NCI-H2227 (cell line): ENCODE measurements around the gene DYRK2.

Experiments
- DNase-seq: peaks from one replicate; lab custom pipeline; 2025; ENCODE audit not compliant: unreplicated experiment; lab: John Stamatoyannopoulos, UW

The DYRK2 gene

DNA sequence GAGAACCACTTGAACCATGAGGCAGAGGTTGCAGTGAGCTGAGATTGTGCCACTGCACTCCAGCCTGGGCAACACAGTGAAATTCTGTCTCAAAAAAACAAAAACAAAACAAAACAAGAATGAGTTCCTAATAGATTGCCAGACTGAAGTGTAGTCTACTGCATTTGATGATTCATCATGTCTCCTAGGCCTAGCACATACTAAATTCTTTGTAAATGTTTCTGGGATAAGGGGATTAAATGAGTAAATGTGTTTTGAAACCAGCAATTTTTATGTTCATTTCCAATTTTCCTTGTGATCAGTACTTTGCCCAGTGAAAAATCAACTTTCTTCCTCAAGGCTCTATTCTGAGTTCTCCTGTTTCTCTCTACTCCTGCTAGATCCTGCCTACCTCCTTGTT lies 2.9 kb upstream of the DYRK2 start:
- no peak for DNase-seq

- no peak for DNase-seq
These were observed 1.8 kb upstream of the DYRK2 start for GRCh38 chr12:67646775-67647174.

- DNase-seq: peak; percentile 35
These were observed 1.3 kb upstream of the DYRK2 start for GRCh38 chr12:67647181-67647798.

DNA sequence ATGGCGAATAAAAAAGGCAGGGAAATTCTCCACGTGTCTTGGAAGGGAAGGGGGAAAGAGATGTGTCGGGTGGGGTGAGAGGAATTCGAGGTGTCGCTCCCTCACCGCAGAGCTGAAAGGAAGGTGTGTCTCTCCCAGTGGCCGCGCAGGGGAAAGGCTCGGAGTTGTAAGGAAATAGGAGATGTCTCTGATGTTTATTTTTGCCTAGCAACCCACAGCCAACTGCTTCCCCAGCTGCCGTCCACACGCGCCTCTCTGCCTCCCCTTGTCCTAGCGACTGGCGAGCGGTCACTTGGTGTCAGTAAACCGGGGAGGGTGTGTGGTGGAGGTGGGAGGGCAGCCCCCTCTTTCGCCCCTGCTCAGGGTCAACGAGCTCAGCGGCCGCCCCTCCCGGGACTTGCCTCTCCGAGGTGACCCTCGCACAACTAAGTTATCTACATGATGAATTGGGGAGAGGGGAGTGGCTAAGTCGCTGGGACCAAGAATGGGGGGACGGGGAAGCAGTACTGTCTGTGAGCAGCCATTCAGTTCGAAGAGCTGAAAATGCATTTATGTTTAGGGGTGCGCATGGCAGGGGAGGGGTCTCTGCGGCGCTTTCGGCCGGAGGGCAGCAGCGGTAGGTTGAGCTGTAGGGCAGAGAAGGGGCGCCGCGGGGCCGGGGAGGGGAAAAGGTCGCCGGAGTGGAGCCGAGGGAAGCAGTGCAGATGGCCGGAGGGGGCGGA lies 585 bp upstream of the DYRK2 start:
- DNase-seq: peak; percentile 75

DNA sequence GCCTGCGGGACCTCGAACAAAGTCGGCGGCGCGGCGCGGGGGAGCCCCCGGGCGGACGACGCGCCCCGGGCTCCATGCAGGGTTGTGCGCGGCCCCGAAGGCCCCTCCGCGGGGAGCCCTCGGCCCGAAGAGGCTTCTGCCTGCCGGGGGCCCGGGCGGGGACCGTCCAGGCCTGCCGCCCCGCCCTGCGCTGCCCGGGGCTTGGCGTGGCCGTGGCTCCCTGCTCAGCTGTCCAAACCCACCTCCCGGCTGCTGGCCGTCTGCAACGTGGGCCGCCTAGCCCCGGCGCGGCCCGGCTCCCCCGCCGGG lies 670 bp downstream of the DYRK2 start:
- DNase-seq: no peak

- peak; percentile 19 for DNase-seq
These were observed 1.2 kb downstream of the DYRK2 start for GRCh38 chr12:67649570-67650387.

DNA sequence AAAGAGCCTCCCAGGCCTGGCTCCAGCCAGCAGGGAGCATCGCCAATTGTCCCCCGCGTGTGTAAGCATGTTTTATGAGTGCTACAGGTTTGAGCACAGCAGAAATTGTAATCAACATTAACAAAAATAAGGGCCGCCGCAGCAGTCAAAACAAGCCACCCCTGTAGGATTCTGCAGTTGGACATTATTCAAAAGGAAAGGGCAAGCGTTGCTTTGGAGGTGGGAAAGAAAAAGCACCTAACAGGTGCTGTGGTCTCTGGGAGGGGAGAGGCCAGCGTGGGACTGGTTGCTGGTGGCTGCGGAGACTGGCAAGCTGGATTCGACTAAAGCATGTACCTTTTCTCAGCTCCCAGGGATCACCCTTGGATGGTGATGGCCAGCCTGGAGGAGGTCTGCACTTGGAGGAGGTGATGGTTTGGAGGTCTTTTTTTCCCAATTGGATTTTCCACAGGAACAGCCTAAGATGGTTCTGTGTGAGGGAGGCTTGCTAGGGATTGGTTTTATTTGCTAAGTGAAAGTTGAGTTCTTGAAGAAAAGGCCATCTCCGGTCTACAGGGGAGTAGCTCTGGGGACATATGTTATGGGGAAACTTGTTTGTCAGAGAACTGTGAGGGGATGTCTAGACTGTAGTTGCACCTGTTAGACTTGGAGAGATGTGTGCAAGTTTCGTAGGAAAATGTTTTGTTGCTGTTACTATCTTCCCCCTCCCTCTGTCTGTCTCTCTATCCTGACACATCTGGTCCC lies 2.0 kb downstream of the DYRK2 start:
- DNase-seq: peak; percentile 26

DNA sequence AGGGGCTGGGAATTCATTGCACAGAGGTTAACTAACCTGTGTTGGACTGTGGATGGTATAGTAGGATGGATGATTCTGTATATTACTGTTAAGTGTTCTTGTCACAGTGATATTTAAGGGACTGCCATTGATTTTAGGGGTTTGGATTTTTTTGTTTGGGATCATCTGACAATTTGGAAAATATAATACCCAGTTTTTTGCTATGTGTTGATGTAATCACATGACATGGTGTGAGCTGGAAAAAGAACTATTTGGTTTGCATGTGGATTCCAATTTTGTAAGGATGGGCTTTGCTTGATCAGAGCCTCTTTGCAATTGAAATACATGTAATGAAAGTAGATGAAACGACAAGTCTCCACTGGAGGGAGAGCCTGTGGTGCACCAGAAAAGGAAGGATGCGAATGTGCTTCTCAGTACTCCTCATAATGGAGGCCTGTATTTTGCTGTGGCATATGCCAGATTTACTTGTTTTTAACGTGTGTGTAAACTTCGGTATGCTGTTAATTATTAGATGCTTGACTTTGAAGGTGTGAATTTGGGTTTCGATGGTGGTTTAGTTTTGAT lies 2.7 kb downstream of the DYRK2 start:
- DNase-seq: peak; percentile 17

DNA sequence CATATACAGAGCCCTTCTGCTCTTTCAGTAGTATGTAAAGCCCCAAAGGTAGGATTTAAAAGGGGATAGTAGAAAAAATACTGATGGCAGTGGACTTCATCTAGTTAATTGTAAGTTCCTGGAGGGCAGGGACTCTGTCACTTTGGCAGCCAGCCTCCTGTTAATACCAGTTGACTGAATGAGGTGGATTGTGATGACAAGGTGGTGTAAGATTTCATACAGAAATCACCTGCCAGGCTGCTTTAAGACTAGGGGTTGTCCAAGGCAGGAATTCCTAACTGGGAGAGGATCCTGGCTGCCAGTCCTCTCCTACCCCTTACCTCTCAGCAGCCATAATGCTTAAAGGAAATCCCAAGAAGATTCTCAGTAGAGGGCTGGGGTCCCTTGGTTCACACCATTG lies 7.3 kb downstream of the DYRK2 start:
- no peak for DNase-seq

- DNase-seq: no peak
These were observed 7.7 kb downstream of the DYRK2 start for GRCh38 chr12:67656251-67656650.

GRCh38 chr12:67658486-67658885 lies 9.9 kb downstream of the DYRK2 start:
- DNase-seq: no peak

DNA sequence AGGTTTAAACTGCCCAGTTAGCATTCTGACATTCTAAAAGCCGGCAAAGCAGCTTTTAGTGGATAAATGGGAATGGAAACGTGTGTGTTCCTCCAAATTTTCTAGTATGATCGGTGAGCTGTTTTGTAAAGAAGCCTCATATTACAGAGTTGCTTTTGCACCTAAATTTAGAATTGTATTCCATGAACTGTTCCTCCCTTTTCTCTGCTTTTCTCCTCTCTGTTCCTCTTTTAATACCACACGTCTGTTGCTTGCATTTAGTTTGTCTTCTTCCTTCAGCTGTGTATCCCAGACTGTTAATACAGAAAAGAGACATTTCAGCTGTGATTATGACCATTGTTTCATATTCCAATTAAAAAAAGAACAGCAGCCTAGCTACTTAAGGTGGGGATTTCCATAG lies 10.7 kb downstream of the DYRK2 start:
- DNase-seq: no peak

GRCh38 chr12:67661311-67662021 lies 12.9 kb downstream of the DYRK2 start:
- DNase-seq: no peak

DNA sequence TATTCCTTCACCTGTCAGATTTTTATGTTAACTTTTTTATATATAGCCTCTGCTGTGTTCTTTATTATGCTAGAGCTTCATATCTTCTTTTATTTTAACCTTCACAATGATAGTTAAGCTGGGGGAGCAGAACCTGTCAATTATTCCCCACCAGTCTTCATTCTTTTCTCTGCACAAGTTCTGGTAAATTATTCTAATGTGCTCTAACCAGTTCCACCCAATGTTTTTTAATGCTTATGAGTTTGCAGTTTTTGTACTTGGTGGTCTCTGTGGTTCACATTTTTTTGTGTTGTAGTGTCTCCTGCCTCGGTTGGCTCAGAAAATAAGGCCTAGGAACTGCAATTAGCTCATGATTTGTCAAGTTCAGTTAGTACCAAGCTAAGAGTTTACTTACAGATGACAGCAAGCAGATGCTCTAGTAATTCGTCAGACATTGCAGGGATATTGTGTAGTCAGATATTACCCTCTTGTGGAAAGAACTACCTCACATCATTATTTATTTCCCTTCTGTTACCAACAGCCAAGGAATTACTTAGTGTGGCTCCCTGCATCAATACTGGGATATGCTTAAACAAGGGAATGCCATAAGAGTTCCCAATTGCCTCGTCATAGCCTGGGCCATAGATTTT lies 14.5 kb downstream of the DYRK2 start:
- no peak for DNase-seq

DNA sequence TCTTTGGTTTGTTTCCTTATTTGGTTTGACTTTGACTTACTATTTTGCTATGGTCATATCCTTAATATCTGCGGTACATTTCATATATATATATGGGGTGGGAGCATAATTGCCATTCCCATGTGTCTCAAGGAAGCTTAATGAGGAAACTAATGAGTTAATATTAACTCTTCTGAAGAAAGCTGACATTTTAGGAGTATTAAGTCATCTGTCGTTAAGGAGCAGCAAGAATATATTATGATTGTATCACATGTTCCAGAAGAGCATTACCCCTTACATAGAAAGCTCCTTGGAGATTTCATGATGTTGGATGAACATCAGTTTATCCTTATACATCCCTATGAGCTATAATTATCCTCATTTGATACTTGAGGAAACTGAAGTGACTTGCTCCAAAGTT lies 15.6 kb downstream of the DYRK2 start:
- DNase-seq: no peak

- DNase-seq: no peak
These were observed 17.1 kb downstream of the DYRK2 start for GRCh38 chr12:67665679-67666078.

GRCh38 chr12:67666605-67667004 lies 18.1 kb downstream of the DYRK2 start:
- no peak for DNase-seq

- DNase-seq: no peak
These were observed 18.9 kb downstream of the DYRK2 start for GRCh38 chr12:67667276-67668073.

GRCh38 chr12:67669217-67669933 lies 20.8 kb downstream of the DYRK2 start:
- no peak for DNase-seq
